Adrenal gland (tissue), 12 donors: ENCODE measurements around the gene NAP1L4. TPM values are rescaled to one million over a fixed set of nuclear protein-coding genes. Genes with fewer than 3 reads are reported as not detected.
"Not testable (repeated sequence)": the region's sequence is repeated elsewhere in the genome, so short reads cannot be mapped to it uniquely, and the experiment has no call there.

Experiments used
- DNase-seq, 7 donors: peaks; one replicate each; pipeline ENCODE4 v3.0.0-alpha.2; 2019 to 2020
- H3K27ac ChIP-seq, 5 donors: fragments of 200-600 bp; sonication (generic) in 4 of 5; 1 replicate in 3 of 5; 2 replicates in 2 of 5; pipeline versions ENCODE4 v1.5.1 to v1.8.0; 2016 to 2020; ENCODE audit warnings: mild to moderate bottlenecking in 1 of 5
- H3K27me3 ChIP-seq: fragments of 200-600 bp; 2 replicates; pipeline ENCODE4 v1.8.0; 2021
- H3K36me3 ChIP-seq, 2 donors: fragments of 200-600 bp; replicated peaks in 1 of 2; 1 replicate in 1 of 2; 2 replicates in 1 of 2; pipeline versions ENCODE4 v1.5.1 to v1.8.0; 2018 to 2022
- H3K4me1 ChIP-seq, 2 donors: fragments of 200-600 bp; replicated peaks in 1 of 2; 1 replicate in 1 of 2; 2 replicates in 1 of 2; pipeline versions ENCODE4 v1.5.1 to v1.8.0; 2018 to 2021
- H3K4me3 ChIP-seq, 4 donors: fragments of 200-600 bp; sonication (generic) in 3 of 4; one replicate each; pipeline ENCODE4 v1.5.1; 2016 to 2018
- H3K9me3 ChIP-seq, 3 donors: fragments of 200-600 bp; sonication (generic) in 1 of 3; replicated peaks in 1 of 3; 1 replicate in 2 of 3; 2 replicates in 1 of 3; pipeline versions ENCODE4 v1.5.1 to v1.8.0; 2016 to 2021
- POLR2A ChIP-seq, 2 donors: fragments of 450-650 bp; IDR thresholded peaks; one replicate each; pipeline ENCODE4 v1.6.1; 2017; ENCODE audit warnings: antibody characterized with exemption in 2 of 2, mild to moderate bottlenecking in 2 of 2, moderate library complexity in 1 of 2
- WGBS, 4 donors: extraction: QIAGEN DNeasy Blood & Tissue Kit in 2 of 4; methylation state at CpG; one replicate each; pipeline versions ENCODE4 v1.1.5 to v1.1.7; 2013 to 2017; 5-methylcytosine and 5-hydroxymethylcytosine counted together
- intact Hi-C, 2 donors: fragments of 100-400 bp; cut with DNase I; formaldehyde crosslinking; loops; one replicate each; pipeline versions ENCODE4 v1.14.1 to v1.15.0; 2022 to 2023
- polyA plus RNA-seq, 3 donors: library from polyadenylated mRNA; stranded (reverse); fragments of 200-250 nt in 2 of 3; fragments of 350-450 nt in 1 of 3; fragmentation: Illumina TruSeq in 1 of 3; extraction: RNeasy Lipid Tissue Mini Kit (QIAGEN cat#74804) in 1 of 3; gene quantifications; one replicate each; pipeline ENCODE4 v1.2.3, GENCODE V29; 2013 to 2014
- total RNA-seq, 9 donors: library from RNA; depleted of rRNA in 4 of 9; stranded (reverse); fragments of >200 nt in 4 of 9; fragments of 120-200 nt in 1 of 9; fragmentation: NEBNext Ultra II Directional in 1 of 9; extraction: Animal tissue kit (Norgen Biotek cat#: 25700) in 1 of 9; gene quantifications; one replicate each; pipeline versions ENCODE4 v1.1.0 to v1.2.4, GENCODE V29; 2013 to 2023
- TF ChIP-seq, protein P1 (sequence below), 6 experiments: fragments of 450-650 bp in 4 of 6; fragments of 200-600 bp in 2 of 6; sonication (generic) in 1 of 6; IDR thresholded peaks; 1 replicate in 5 of 6; 2 replicates in 1 of 6; pipeline versions ENCODE4 v1.5.1 to v1.8.0; 2016 to 2021; ENCODE audit warnings: antibody characterized with exemption in 6 of 6, mild to moderate bottlenecking in 2 of 6, moderate library complexity in 1 of 6
- donor health status: healthy with polysubstance abuse.
- donor health status: Bipolar disorder and iron deficiency.
- donor health status: DM: yes; HTN: yes; CAD: no.
- donor health status: DM: no; HTN: no; CAD: no.
- donor health status: DM: no; HTN: no; CAD: no.
- donor health status: DM: yes; HTN: yes; CAD: no.

Gene NAP1L4
- total and polyA plus RNA-seq, 12 donors = 39.7 to 128 (median 79.9) TPM

DNA sequence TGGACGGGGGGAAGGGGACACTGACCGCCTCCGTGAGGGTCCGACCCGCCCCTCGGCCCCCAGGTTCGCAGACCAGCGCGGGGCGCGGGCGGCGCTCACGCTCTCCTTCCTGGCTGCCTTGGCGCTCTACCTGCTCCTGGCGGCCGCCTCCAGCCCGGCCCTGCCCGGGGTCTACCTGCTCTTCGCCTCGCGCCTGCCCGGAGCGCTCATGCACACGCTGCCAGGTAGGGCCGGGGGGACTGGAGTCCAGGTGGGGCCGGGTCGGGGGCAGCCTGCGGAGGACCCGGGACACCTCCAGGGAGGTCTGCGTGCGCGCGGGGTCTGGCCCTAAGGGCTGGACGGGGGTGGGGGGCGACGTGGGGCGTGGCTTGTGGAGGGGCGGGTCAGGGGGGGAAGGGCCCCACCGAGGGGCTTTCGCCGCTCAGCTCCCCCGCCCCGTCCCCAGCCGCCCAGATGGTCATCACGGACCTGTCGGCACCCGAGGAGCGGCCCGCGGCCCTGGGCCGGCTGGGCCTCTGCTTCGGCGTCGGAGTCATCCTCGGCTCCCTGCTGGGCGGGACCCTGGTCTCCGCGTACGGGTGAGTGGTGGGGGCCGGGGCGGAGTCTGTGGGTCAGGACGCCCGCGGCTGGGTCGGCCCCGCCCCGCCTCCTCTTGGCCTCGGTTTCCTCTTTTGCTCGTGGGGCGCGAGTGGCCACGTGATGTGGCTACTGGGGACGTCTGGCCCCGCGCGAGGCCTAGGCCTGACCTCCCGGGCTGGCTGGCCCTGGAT, 82.8 kb downstream of the NAP1L4 start:
- H3K4me3 ChIP-seq = no peak overlapping the region
- H3K4me1 ChIP-seq = no peaks in the 10 kb centered on the region
- peaks cover 10% of the 10 kb centered on the region for H3K27me3 ChIP-seq
- no peak overlapping the region for H3K27ac ChIP-seq
- DNase-seq = no peak
- no peak for TF ChIP-seq POLR2A (IDR thresholded peaks at IDR 0.05)
- TF ChIP-seq, protein P1, sequence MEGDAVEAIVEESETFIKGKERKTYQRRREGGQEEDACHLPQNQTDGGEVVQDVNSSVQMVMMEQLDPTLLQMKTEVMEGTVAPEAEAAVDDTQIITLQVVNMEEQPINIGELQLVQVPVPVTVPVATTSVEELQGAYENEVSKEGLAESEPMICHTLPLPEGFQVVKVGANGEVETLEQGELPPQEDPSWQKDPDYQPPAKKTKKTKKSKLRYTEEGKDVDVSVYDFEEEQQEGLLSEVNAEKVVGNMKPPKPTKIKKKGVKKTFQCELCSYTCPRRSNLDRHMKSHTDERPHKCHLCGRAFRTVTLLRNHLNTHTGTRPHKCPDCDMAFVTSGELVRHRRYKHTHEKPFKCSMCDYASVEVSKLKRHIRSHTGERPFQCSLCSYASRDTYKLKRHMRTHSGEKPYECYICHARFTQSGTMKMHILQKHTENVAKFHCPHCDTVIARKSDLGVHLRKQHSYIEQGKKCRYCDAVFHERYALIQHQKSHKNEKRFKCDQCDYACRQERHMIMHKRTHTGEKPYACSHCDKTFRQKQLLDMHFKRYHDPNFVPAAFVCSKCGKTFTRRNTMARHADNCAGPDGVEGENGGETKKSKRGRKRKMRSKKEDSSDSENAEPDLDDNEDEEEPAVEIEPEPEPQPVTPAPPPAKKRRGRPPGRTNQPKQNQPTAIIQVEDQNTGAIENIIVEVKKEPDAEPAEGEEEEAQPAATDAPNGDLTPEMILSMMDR (IDR thresholded peaks at IDR 0.05) = no peak
- 23 to 51% (median 29%) methylated on average over 13 to 78 of the region's 78 CpGs for WGBS, 4 donors
- no peaks in the 10 kb centered on the region for H3K36me3 ChIP-seq
- no peaks in the 10 kb centered on the region for H3K9me3 ChIP-seq
- intact Hi-C loops = loop anchor here in 1 of 2 donors (10.0 kb wide), 1 partner anchor 615 kb away; no protein-coding TSS in a partner anchor

DNA sequence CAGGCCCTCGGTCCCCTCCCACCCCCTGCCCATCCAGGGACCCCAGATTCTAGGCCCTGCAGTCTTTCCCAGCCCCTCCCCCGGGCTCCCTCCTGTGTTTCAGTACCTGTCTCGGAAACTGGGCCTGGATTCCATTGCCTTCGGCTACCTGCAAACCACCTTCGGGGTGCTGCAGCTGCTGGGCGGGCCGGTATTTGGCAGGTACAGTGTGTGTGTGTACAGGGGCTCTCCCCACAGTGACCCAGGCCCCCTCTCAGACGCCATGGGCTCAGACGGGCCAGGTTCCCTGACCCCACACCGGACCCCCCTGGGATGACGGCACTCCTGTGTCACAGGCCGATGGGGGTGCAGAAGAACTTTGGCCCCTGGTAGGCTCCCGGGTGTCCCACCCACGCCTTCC, 84.0 kb downstream of the NAP1L4 start:
- 88 to 98% (median 93%) methylated on average over 8 to 14 of the region's 14 CpGs for WGBS, 4 donors
- no peaks in the 10 kb centered on the region for H3K4me1 ChIP-seq
- TF ChIP-seq, protein P1 (IDR thresholded peaks at IDR 0.05) = no peak
- no peak for TF ChIP-seq POLR2A (IDR thresholded peaks at IDR 0.05)
- no peak for DNase-seq
- H3K27ac ChIP-seq = no peak overlapping the region
- no peak overlapping the region for H3K4me3 ChIP-seq
- intact Hi-C loops = loop anchor here in 1 of 2 donors (10.0 kb wide), 1 partner anchor 613 kb away; no protein-coding TSS in a partner anchor
- no peaks in the 10 kb centered on the region for H3K36me3 ChIP-seq
- no peaks in the 10 kb centered on the region for H3K9me3 ChIP-seq
- peaks cover 10% of the 10 kb centered on the region for H3K27me3 ChIP-seq

DNA sequence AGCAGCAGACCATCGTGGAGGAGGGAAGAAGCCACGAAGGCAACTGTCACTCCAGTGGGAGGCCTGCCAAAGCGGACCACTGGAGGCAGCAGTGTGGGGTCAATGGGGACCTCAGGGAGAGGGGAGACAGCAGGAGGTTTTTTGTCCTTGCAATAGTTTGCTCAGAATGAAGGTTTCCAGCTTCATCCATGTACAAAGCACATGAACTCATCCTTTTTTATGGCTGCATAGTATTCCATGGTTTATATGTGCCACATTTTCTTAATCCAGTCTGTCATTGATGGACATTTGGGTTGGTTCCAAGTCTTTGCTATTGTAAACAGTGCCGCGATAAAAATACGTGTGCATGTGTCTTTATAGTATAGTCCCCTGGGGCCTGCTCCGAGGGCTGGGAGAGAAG, 86.8 kb downstream of the NAP1L4 start:
- not testable (repeated sequence) for H3K27me3 ChIP-seq, H3K4me3 ChIP-seq, H3K36me3 ChIP-seq, DNase-seq, H3K27ac ChIP-seq, H3K9me3 ChIP-seq
- 90 to 94% (median 92%) methylated on average over 7 of the region's 7 CpGs for WGBS, 4 donors
- peaks cover 0 to 14% of the 10 kb centered on the region in 2 donors for H3K4me1 ChIP-seq
- intact Hi-C loops = loop anchor here in 1 of 2 donors (10.0 kb wide), 1 partner anchor 610 kb away; no protein-coding TSS in a partner anchor

DNA sequence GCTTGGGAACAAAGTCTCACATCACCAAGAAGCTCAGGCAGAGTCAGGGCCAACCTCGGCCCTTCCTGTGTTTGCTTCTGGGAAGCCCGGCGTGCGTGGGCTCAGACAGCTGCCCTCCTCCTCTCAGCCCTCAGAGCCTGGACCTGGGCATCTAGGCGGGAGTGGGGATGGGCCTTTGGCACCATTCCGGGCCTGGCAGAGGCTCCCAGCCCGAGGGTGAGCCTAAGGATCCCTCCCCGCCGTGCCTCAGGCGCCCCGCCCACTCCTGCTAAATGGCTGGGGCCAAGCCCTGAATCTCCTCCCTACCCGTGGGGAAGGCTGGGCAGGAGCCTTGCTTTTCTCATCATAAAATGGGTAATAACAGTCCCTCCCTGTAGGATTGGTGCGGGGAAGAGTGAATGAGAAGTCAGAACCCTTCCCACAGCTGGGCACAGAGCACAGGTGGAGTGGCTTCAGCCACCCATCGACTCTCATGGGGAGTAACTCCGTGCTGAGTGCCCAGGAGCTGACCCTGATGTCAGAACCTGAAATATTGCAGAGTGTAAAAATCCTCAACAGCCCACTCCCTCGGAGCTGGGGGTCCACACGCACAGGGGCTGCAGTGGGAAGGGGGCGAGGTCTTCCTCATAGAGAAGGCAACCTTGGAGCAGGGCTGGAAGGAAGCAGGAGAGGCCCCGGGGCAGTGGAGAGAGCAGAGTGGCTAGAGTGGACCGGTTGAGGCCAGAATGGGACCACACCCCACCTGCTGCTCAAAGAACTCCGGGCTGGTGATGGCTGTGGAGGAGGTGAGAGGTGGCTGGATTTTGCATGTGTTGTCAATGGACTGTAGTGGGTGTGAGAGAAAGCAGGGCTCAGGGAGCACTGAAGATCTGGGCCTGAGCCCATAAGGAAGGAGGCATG, 87.7 kb downstream of the NAP1L4 start:
- Histone ChIP-seq H3K36me3 (no peaks in the 10 kb centered on the region), H3K4me3 (no peak overlapping the region), H3K27ac (no peak overlapping the region), H3K27me3 (peaks cover 10% of the 10 kb centered on the region), H3K9me3 (no peaks in the 10 kb centered on the region), H3K4me1 (peaks cover 0 to 14% of the 10 kb centered on the region in 2 donors)
- intact Hi-C loops = loop anchor here in 1 of 2 donors (10.0 kb wide), 1 partner anchor 610 kb away; no protein-coding TSS in a partner anchor
- TF ChIP-seq, protein P1 (IDR thresholded peaks at IDR 0.05) = no peak
- TF ChIP-seq POLR2A (IDR thresholded peaks at IDR 0.05) = no peak
- 76 to 83% (median 79%) methylated on average over 10 to 21 of the region's 21 CpGs for WGBS, 4 donors
- no peak for DNase-seq
